Epithelial cell of proximal tubule (primary cell): Measurements from ENCODE around the gene MED25. TPM values are rescaled to one million over a fixed set of nuclear protein-coding genes. Genes with fewer than 3 reads are reported as not detected.

Experiments used
- DNase-seq: peaks from one replicate; pipeline ENCODE4 v3.0.0-alpha.2; 2011; ENCODE audit warnings: low read depth
- H3K4me3 ChIP-seq: 2 replicates; pipeline ENCODE4 v1.5.1; 2011; ENCODE audit warnings: low read depth, mild to moderate bottlenecking, low read length
- total RNA-seq: library from RNA; depleted of rRNA; stranded (reverse); fragments of >200 nt; gene quantifications from 2 replicates; pipeline ENCODE4 v1.2.3, GENCODE V29; 2015
- TF ChIP-seq, protein P1 (sequence below): conservative IDR thresholded peaks from 2 replicates; pipeline ENCODE4 v1.5.1; 2012; ENCODE audit warnings: low read depth, mild to moderate bottlenecking, low read length

MED25 gene
- total RNA-seq = 30.4 and 34.8 TPM in 2 replicates

DNA sequence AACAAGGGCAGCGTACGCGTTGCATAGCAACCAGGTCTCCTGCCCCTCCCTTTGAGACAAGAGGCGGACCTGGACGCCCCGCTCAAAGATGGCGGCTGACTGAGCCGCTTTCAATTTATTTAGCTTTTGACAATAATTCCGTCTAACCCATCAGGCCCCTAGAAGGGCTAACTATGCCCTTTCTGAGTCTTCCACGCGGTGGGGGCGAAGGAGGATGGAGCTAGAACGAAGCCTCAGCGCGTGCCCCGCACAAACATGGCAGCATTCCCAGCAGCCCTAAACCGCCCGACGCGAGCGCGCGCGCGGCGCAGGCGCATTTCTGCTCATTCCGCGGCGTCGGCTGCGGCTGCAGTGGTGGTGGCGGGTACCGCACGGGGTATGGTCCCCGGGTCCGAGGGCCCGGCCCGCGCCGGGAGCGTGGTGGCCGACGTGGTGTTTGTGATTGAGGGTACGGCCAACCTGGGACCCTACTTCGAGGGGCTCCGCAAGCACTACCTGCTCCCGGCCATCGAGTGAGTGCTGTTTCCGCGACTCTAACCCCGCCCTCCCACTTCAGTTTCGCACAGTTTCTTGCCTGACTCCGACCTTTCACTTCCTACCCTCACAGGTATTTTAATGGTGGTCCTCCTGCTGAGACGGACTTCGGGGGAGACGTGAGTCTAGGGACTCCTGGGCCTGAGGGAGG, at the start of gene MED25:
Gene MED25 (plus strand): TSS at position 326 of the 685 bp plus-strand sequence. CDS start 53 bp downstream, at position 379.
- H3K4me3 ChIP-seq = peak within 1 kb of the TSS; percentile 100
- TF ChIP-seq, protein P1, sequence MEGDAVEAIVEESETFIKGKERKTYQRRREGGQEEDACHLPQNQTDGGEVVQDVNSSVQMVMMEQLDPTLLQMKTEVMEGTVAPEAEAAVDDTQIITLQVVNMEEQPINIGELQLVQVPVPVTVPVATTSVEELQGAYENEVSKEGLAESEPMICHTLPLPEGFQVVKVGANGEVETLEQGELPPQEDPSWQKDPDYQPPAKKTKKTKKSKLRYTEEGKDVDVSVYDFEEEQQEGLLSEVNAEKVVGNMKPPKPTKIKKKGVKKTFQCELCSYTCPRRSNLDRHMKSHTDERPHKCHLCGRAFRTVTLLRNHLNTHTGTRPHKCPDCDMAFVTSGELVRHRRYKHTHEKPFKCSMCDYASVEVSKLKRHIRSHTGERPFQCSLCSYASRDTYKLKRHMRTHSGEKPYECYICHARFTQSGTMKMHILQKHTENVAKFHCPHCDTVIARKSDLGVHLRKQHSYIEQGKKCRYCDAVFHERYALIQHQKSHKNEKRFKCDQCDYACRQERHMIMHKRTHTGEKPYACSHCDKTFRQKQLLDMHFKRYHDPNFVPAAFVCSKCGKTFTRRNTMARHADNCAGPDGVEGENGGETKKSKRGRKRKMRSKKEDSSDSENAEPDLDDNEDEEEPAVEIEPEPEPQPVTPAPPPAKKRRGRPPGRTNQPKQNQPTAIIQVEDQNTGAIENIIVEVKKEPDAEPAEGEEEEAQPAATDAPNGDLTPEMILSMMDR = no peak
- DNase-seq = peak; percentile 50

DNA sequence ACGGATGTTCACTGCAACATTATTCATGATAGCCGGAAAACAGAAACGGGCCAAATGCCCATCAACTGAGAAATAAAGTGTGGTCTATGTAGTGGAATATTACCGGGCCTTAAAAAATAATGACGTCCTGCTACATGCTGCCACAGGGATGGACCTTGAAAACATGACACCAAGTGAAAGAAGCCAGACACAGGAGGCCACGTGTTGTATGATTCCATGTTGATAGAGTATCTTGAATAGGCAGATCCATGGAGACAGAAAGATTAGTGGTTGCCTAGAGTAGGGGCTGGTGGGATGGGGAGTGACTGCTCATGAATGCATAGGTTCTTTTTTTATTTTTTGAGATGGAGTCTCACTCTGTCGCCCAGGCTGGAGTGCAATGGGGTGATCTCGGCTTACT, 47.6 kb upstream of the MED25 start:
- no peak for DNase-seq
- TF ChIP-seq, protein P1 = no peak
- no peak overlapping the region for H3K4me3 ChIP-seq

DNA sequence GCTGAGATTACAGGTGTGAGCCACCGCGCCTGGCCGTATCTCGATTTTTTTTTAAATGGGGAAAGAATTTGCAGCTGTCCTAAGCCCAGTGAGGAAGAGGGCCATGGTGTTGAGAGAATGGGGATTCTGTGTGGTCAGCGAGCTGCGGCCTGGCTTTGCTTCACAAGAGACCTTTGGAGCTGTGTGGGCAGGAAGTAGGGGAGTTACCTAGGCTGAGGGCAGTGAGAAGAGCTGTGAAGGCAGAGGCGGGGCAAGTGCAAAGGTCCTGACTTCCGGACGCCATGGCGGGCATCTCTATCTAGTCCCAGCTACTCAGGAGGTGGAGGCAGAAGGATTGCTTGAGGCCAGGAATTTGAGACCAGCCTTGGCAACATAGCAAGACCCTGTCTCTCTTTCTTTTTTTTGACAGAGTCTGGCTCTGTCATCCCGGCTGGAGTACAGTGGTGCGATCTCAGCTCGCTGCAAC, 46.4 kb upstream of the MED25 start:
- TF ChIP-seq, protein P1 = no peak

DNA sequence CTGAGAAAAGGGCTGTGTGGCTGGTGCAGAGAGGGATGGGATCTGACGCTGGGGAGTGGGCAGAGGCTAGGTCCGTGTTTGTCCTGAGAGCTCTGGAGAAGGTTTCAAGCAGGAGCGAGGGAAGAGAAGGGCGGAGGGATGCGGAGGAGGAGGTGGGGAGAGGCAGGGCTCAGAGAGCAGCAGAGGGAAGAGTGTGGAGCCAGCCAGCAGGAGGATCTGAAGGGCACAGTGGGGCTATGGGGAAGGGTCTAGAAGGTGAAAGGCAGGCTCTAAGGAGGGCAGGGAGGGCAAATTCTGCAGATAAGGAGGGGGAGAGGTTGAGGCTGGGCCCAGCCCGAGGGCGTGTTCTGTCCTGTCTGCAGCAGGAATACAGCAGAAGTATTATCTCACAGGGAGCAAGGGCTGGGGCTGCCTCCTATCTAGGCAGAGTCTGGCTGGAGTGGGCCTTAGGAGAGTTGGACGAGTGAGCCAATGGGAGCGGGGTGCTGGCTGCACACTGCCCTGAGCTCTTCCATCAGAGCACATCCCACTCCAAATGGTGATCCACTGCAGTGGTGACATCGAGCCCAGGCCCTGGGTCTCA, 45.1 kb upstream of the MED25 start:
- H3K4me3 ChIP-seq = no peak overlapping the region
- TF ChIP-seq, protein P1 = no peak
- no peak for DNase-seq

More for the DNA sequence above, 46.4 kb upstream of the MED25 start:
- H3K4me3 ChIP-seq = no peak overlapping the region
- DNase-seq = peak; percentile 18

DNA sequence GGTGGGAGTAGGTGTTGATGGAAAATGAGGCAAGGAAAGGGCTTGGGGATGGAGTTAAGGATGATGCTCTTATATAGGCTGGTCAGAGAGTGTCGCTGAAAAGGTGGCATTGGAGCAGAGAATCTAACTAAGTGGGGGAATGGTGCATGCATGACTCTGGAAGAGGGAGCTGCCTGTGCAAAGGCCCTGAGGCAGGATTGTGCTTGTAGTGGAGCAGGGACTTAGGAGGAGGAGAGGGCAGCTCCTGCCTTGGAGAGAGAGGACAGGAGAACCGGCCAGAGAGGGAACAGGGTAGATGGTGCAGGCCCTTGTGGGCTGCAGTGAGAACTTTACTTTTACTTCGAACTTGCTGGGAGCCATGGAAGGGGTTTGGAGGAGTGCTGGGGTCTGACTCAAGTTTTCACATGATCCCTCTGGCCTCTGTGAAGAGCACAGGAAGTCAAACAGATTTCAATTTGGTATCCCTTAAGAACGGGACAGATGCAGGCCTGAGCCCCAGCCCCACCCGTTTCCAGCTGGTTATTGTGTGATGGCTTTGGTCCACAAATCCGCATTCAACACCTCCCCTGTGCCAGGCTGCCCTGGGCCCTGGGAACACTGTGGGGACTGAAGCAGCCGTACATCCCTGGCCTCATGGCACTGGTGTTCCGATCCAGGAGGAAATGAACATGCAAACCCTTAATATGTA, 44.3 kb upstream of the MED25 start:
- TF ChIP-seq, protein P1 = no peak
- DNase-seq = no peak

DNA sequence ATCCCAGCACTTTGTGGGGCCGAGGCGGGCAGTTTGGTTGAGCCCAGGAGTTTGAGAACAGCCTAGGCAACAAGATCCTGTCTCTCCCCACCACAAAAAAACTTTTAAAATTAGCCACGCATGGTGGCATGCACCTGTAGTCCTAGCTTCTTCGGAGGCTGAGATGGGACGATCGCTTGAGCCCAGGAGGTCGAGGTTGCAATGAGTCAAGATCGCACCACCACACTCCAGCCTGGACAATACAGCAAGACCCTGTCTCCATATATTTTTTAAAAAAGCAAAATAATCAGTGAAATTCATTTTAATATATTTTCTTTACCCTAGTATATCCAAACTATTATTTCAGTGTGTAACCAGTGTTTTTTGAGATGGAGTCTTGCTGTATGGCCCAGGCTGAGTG, 43.1 kb upstream of the MED25 start:
- no peak overlapping the region for H3K4me3 ChIP-seq
- no peak for DNase-seq
- TF ChIP-seq, protein P1 = no peak

More for the DNA sequence above, 44.3 kb upstream of the MED25 start:
- no peak overlapping the region for H3K4me3 ChIP-seq
